PC-9 (cell line): Measurements from ENCODE around the gene TRIO. TPM values are rescaled to one million over a fixed set of nuclear protein-coding genes. Genes with fewer than 3 reads are reported as not detected.

Source experiments
- BruUV-seq: library from RNA; stranded (reverse); fragments of 400-500 nt; replicated peaks from 2 replicates; lab custom pipeline; 2021; lab: Mats Ljungman, UMichigan
- CTCF ChIA-PET: fragments of 300-600 bp; sonication (Branson Sonifier 250); formaldehyde crosslinking; loops from one replicate; lab custom pipeline; 2022; ENCODE audit warnings: antibody characterized with exemption; lab: Charles Lee
- POLR2A ChIA-PET: fragments of 300-600 bp; sonication (Branson Sonifier 250); formaldehyde crosslinking; loops from one replicate; lab custom pipeline; 2022; ENCODE audit warnings: antibody characterized with exemption; ENCODE audit not compliant: unreplicated experiment; lab: Charles Lee
- DNase-seq, 2 experiments: peaks; one replicate each; pipeline versions ENCODE4 v3.0.0 to v3.0.0-alpha.2; 2015 to 2022; ENCODE audit warnings: mixed read lengths in 1 of 2
- H2AFZ ChIP-seq: fragments of 200-600 bp; sonication (generic); 2 replicates; pipeline ENCODE4 v1.8.1; 2017; ENCODE audit warnings: antibody characterized with exemption
- H3F3A ChIP-seq: fragments of 200-600 bp; sonication (generic); 2 replicates; pipeline ENCODE4 v1.8.1; 2017; ENCODE audit warnings: antibody characterized with exemption, mild to moderate bottlenecking, low read depth; ENCODE audit not compliant: insufficient read depth
- H3K27ac ChIP-seq: fragments of 200-600 bp; sonication (generic); 2 replicates; pipeline ENCODE4 v1.6.1; 2016; ENCODE audit warnings: mixed run types
- H3K27me3 ChIP-seq: fragments of 200-600 bp; sonication (generic); 2 replicates; pipeline ENCODE4 v1.6.1; 2016; ENCODE audit warnings: low read depth, mixed run types; ENCODE audit not compliant: insufficient read depth
- H3K36me3 ChIP-seq: fragments of 200-600 bp; sonication (generic); 2 replicates; pipeline ENCODE4 v1.6.1; 2016; ENCODE audit warnings: low read depth, mixed run types
- H3K4me1 ChIP-seq: fragments of 200-600 bp; sonication (generic); replicated peaks from 2 replicates; pipeline ENCODE4 v1.6.1; 2016; ENCODE audit warnings: mixed run types; ENCODE audit not compliant: insufficient read depth
- H3K4me2 ChIP-seq: fragments of 200-600 bp; sonication (generic); 2 replicates; pipeline ENCODE4 v1.6.1; 2017; ENCODE audit warnings: mixed run types
- H3K4me3 ChIP-seq: fragments of 200-600 bp; sonication (generic); 2 replicates; pipeline ENCODE4 v1.6.1; 2016; ENCODE audit warnings: mixed run types
- H3K79me2 ChIP-seq: fragments of 200-600 bp; sonication (generic); 2 replicates; pipeline ENCODE4 v1.6.1; 2017; ENCODE audit warnings: low read depth, mixed run types
- H3K9me2 ChIP-seq: fragments of 200-600 bp; sonication (generic); 2 replicates; pipeline ENCODE4 v1.8.1; 2017; ENCODE audit warnings: mild to moderate bottlenecking; ENCODE audit not compliant: insufficient read depth
- H3K9me3 ChIP-seq: fragments of 200-600 bp; sonication (generic); 2 replicates; pipeline ENCODE4 v1.8.1; 2016; ENCODE audit warnings: low read depth; ENCODE audit not compliant: insufficient read depth
- H4K20me1 ChIP-seq: fragments of 200-600 bp; sonication (generic); 2 replicates; pipeline ENCODE4 v1.8.1; 2017; ENCODE audit not compliant: insufficient read depth
- EZH2 ChIP-seq: fragments of 200-600 bp; sonication (generic); IDR thresholded peaks from 2 replicates; pipeline ENCODE4 v1.8.0; 2017; ENCODE audit warnings: antibody characterized with exemption, low read depth
- intact Hi-C: fragments of 100-400 bp; cut with micrococcal nuclease; formaldehyde crosslinking; loops from one replicate; pipeline ENCODE4 v1.10.0; 2022; ENCODE audit not compliant: unreplicated experiment
- total RNA-seq: library from RNA; stranded (reverse); gene quantifications from 2 replicates; pipeline ENCODE4 v1.2.3, GENCODE V29; 2021
- TF ChIP-seq, protein P1 (sequence below): fragments of 200-600 bp; sonication (generic); conservative IDR thresholded peaks from 2 replicates; pipeline ENCODE4 v1.6.1; 2017; ENCODE audit warnings: mixed run types, antibody characterized with exemption, mild to moderate bottlenecking, moderate library complexity

The TRIO gene
- total RNA-seq, 1 experiment from 2014 or later = 596 TPM

DNA sequence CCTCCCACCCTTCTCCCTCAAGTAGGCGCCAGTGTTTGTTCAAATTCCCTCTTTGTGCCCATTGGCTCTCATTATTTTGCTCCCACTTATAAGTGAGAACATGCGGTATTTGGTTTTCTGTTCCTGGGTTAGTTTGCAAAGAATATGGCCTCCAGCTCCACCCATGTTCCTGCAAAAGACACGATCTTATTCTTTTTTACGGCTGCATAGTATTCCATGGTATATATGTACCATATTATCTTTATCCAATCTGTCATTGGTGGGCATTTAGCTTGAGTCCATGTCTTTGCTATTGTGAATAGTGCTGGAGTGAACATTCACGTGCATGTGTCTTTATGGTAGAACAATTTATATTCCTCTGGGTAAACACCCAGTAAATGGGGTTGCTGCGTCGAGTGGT lies 375.5 kb downstream of the TRIO start:
- Histone ChIP-seq H3K9me2 (no peaks in the 10 kb centered on the region), H3K27me3 (no peaks in the 10 kb centered on the region), H3K4me3 (no peak overlapping the region), H3K79me2 (no peaks in the 10 kb centered on the region), H3K9me3 (peaks cover 5% of the 10 kb centered on the region; the same call in 1 of the 2 replicates), H3K4me2 (no peak overlapping the region), H2AFZ (no peak overlapping the region), H4K20me1 (no peaks in the 10 kb centered on the region), H3F3A (no peaks in the 10 kb centered on the region), H3K36me3 (no peaks in the 10 kb centered on the region), H3K27ac (no peak overlapping the region), H3K4me1 (no peaks in the 10 kb centered on the region)
- POLR2A ChIA-PET = no interaction called here
- TF ChIP-seq EZH2 = no peak
- TF ChIP-seq, protein P1, sequence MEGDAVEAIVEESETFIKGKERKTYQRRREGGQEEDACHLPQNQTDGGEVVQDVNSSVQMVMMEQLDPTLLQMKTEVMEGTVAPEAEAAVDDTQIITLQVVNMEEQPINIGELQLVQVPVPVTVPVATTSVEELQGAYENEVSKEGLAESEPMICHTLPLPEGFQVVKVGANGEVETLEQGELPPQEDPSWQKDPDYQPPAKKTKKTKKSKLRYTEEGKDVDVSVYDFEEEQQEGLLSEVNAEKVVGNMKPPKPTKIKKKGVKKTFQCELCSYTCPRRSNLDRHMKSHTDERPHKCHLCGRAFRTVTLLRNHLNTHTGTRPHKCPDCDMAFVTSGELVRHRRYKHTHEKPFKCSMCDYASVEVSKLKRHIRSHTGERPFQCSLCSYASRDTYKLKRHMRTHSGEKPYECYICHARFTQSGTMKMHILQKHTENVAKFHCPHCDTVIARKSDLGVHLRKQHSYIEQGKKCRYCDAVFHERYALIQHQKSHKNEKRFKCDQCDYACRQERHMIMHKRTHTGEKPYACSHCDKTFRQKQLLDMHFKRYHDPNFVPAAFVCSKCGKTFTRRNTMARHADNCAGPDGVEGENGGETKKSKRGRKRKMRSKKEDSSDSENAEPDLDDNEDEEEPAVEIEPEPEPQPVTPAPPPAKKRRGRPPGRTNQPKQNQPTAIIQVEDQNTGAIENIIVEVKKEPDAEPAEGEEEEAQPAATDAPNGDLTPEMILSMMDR = no peak
- no TSS peak for BruUV-seq
- CTCF ChIA-PET = no interaction called here
- intact Hi-C loops = no loop called here
- no peak for DNase-seq

DNA sequence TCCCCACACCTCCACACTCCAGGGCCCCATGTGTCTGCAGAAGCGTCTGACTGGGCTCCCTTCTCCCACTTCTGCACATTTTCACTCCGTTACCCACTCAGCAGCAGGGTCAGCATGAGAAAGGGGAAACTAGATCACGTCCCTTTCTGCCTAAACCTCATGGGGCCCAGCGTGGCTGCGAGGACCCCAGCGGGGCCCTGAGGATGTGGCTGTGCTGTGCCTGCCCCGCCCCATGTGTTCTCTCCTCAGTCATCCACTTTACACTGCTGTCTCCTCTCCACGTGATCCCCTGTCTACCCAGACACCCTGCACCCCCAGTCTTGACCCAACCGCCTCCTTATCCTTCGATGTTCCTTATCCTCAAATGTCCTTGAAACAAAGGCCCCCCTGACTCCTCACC lies 378.6 kb downstream of the TRIO start:
- ChIA-PET POLR2A (no interaction called here), CTCF (no interaction called here)
- H2AFZ ChIP-seq = no peak overlapping the region

DNA sequence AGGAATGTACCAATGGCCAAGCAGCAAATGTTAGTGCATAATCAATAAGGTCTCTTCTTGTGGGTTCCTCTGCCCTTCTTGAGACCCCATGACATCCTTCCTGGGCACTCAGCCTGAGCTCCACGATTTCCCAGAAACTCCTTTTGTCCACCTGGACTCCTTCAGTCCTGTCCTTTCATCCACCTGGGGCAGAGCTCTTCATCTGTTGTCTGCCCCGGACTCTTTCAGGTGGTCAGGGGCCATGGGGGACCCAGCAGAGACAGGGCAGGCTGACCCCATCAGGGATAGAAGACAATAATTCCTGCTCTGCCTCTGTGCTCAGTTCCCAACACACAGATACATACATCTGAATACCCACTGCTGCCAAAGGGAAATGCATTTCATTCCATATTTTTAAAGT lies 379.6 kb downstream of the TRIO start:
- intact Hi-C loops = no loop called here
- H3K9me2 ChIP-seq = no peaks in the 10 kb centered on the region
- no peak overlapping the region for H3K4me2 ChIP-seq
- BruUV-seq = no TSS peak
- no peaks in the 10 kb centered on the region for H3K9me3 ChIP-seq
- H3K27ac ChIP-seq = no peak overlapping the region
- DNase-seq = no peak
- H3F3A ChIP-seq = no peaks in the 10 kb centered on the region
- H3K36me3 ChIP-seq = no peaks in the 10 kb centered on the region
- no peaks in the 10 kb centered on the region for H3K79me2 ChIP-seq
- H3K4me3 ChIP-seq = no peak overlapping the region
- H3K27me3 ChIP-seq = no peaks in the 10 kb centered on the region
- TF ChIP-seq EZH2 = no peak
- TF ChIP-seq, protein P1 = no peak
- H2AFZ ChIP-seq = no peak overlapping the region
- POLR2A ChIA-PET = interaction anchor here (0.6 kb wide), 1 partner anchor 13 kb away, joined by 3 read pairs; no protein-coding TSS in a partner anchor
- no peaks in the 10 kb centered on the region for H3K4me1 ChIP-seq
- CTCF ChIA-PET = interaction anchor here (0.6 kb wide), 1 partner anchor 345 kb away, joined by 3 read pairs; no protein-coding TSS in a partner anchor
- no peaks in the 10 kb centered on the region for H4K20me1 ChIP-seq

More for the DNA sequence above, 378.6 kb downstream of the TRIO start:
- Histone ChIP-seq H3K4me1 (no peaks in the 10 kb centered on the region), H3K9me2 (no peaks in the 10 kb centered on the region), H3K27ac (no peak overlapping the region), H3K27me3 (no peaks in the 10 kb centered on the region), H3F3A (no peaks in the 10 kb centered on the region), H3K79me2 (no peaks in the 10 kb centered on the region), H3K36me3 (no peaks in the 10 kb centered on the region), H3K4me2 (no peak overlapping the region), H4K20me1 (no peaks in the 10 kb centered on the region), H3K9me3 (no peaks in the 10 kb centered on the region), H3K4me3 (no peak overlapping the region)
- BruUV-seq = no TSS peak
- no peak for TF ChIP-seq EZH2
- TF ChIP-seq, protein P1 = no peak
- intact Hi-C loops = no loop called here
- no peak for DNase-seq
